HG03521 (cell line): ENCODE results near the gene BCDIN3D.
"Not testable (repeated sequence)": the region's sequence is repeated elsewhere in the genome, so short reads cannot be mapped to it uniquely, and the experiment has no call there.

Experiments
- ATAC-seq: cut with Tn5 transposase; IDR thresholded peaks from one replicate; pipeline ENCODE4 v1.9.1; 2021; ENCODE audit warnings: mild to moderate bottlenecking, moderate library complexity; ENCODE audit not compliant: unreplicated experiment

Gene BCDIN3D

GRCh38 chr12:49863946-49864797 is 21.3 kb upstream of the BCDIN3D start:
- ATAC-seq = no peak

GRCh38 chr12:49860921-49861320 is 18.0 kb upstream of the BCDIN3D start:
- ATAC-seq = not testable (repeated sequence)

- ATAC-seq = not testable (repeated sequence)
Measured at GRCh38 chr12:49855890-49856289, 13.0 kb upstream of the BCDIN3D start.

DNA sequence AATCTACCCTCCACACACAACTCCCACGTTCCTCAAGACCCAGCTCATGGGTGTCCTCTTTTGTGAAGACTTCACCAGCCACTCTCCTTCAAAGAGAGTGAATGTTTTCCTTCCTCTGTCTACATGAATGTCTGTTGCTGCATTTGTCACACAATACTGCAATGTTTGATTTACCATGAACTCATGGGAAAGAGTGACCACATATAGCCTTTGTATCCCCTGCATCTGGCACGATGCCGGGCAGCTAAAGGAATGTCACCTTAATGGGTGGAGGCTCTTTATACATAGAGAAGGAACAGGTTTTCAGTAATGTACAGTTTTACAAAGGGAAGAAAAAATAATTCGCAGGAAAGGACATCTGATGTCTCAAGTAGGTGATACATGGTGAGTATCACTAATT is 12.1 kb upstream of the BCDIN3D start:
- ATAC-seq = no peak

GRCh38 chr12:49853671-49854070 is 10.8 kb upstream of the BCDIN3D start:
- ATAC-seq = no peak

DNA sequence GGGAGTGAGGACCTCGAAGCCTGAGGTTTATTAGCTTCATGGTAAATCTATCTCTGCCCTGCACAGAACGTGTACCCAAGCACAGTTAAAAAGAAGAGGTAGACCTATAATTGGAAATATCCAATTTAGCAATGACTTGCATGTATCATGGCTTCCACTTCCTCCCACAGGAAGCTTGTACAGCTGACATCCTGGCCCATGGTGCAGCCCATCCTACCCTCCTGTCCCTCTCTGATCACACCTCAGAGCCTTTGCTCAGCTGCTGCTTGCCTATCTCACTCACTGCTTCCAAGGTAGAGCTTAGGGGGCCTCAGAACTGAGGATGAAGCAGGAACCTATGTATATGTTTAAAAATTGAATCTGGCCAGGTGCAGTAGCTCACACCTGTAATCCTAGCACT is 4.3 kb upstream of the BCDIN3D start:
- ATAC-seq = no peak

DNA sequence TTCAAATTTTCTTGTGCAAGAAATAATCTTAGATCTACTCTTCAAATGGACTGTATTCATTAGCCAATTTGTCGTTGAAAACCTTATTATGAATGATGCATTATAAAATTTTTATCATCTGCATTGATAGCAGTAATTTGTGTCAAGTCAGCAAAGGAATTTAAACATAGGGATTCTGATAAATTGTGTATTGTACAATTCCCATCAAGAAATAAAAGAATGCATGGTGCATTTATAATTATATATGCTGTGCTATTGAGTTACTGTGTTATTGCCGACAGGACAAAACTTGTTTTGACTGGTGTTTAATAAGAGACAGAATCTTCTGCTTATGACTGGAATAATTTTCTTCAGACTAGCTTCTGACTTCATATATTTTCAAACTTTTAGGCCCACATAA is 3.1 kb upstream of the BCDIN3D start:
- no peak for ATAC-seq

- ATAC-seq = no peak
Measured at GRCh38 chr12:49843876-49844437, 1.1 kb upstream of the BCDIN3D start.

GRCh38 chr12:49843411-49843810 is 505 bp upstream of the BCDIN3D start:
- ATAC-seq = no peak

DNA sequence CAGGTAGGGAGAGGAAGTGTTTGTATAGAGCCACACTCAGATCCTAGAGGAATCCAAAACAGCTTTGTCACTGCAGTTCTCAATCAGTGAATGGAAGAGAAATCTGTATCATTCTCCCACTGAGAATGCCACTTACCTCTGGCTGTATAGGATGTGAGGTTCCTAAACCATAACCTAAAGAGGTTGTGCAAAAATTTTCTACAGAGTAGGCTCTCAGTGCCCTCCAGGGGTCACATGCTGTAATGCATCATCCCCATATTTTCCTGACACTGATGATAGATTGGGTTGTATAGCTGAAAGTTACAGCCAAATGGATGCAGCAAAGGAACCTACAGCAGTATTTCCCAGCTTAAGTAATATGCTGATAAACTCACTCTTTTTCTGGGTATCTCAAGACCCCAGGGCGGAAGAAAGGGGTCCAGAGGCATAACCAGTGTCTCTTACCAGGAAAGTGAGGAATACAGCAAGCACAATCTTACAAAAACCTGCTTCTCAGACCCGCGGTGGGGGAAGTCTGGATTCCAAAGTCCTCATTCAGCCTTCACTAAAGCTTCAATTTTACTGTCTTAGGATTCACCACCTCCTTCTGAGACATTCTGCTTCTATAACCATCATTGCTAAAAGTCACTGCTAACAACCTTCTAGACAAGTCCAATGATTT is 3.8 kb downstream of the BCDIN3D start:
- ATAC-seq = no peak

GRCh38 chr12:49832836-49833421 is 10.0 kb downstream of the BCDIN3D start:
- ATAC-seq = no peak

GRCh38 chr12:49831717-49832116 is 11.2 kb downstream of the BCDIN3D start:
- no peak for ATAC-seq

GRCh38 chr12:49828133-49829091 is 14.5 kb downstream of the BCDIN3D start, which contains the start of gene NCKAP5L:
Gene NCKAP5L (minus strand): TSS chr12:49828413. CDS start chr12:49804044, 24,369 bp downstream.
- ATAC-seq = peak; percentile 83

GRCh38 chr12:49827401-49828099 is 15.4 kb downstream of the BCDIN3D start:
- no peak for ATAC-seq

GRCh38 chr12:49827051-49827400 is 15.9 kb downstream of the BCDIN3D start:
- no peak for ATAC-seq

DNA sequence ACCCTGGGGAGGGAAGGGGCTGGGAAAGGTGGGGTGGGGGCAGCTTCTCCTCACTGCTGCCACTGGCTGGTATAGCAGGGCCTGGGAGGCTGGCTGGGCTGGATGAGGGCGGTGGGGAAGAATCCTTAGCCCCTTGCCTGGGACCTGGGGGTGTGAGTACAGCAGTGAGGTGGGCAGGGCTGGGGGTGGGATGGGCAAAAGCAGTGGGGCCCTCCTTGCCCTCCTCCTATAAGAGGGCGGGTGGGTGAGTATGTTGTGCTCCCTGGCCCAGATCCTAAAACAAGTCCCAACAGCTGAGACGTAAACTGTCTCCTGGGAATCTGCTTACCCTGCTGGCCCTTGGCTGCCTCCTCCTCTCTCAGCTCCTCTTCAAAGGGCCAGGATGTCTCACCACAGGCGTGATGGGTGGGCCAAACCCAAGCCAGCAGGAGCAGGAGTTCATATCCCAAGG is 16.9 kb downstream of the BCDIN3D start:
- ATAC-seq = no peak

- no peak for ATAC-seq
Measured at GRCh38 chr12:49825360-49825970, 17.4 kb downstream of the BCDIN3D start.

DNA sequence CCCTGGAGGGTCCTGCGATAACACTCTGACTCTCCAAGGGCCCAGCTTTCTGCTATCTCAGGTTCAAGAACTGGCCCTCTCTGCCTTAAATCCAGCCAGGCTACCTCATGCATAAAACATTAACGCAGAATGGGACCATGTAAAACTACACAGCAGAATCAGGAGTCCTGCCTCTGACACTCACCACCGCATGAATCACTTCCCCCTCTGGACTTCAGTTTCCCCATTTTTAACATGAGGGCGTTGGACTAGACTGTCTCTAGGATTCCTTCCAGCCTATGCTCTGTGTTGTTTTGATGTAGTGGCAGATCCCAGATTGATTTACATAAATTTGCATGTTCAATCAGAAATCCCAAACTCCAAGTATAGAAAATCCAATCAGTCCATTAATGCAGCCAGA is 18.0 kb downstream of the BCDIN3D start:
- no peak for ATAC-seq

DNA sequence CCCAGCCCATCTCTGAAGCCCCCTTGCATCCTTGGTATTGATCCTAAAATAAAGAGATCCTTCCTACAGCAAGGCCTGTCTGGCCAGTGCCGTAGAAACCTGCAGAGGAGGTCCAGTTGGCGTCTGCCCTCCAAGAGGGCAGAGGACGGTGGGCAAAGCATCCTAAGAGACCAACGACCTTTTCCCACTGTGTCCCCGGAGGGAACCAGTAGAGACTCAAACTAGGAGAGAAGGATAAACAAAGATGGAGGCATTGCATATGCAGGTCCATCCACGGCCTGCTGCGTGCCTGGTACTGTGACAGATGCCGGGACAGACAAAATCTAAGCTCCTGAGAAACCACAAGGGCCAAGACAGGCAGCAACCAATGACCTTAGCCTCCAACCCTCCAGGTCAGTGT is 18.5 kb downstream of the BCDIN3D start:
- no peak for ATAC-seq
